Heart right ventricle (tissue), 16 donors: ENCODE results near the gene GADD45B. TPM values are rescaled to one million over a fixed set of nuclear protein-coding genes. Genes with fewer than 3 reads are reported as not detected.

Source experiments
- ATAC-seq, 8 donors: fragments of 200-7000 bp; cut with Tn5 transposase; one replicate each; pipeline ENCODE4 v1.9.1; 2020; ENCODE audit warnings: mild to moderate bottlenecking in 8 of 8, moderate library complexity in 8 of 8, moderate number of reproducible peaks in 1 of 8
- DNase-seq, 2 donors: peaks; one replicate each; pipeline ENCODE4 v3.0.0-alpha.2; 2020
- H3K27ac ChIP-seq, 10 donors: fragments of 200-600 bp; sonication (generic) in 2 of 10; one replicate each; pipeline versions ENCODE4 v1.5.0 to v1.8.0; 2020 to 2022; ENCODE audit warnings: mild to moderate bottlenecking in 3 of 10
- H3K27me3 ChIP-seq, 7 donors: fragments of 200-600 bp; one replicate each; pipeline ENCODE4 v1.8.0; 2021 to 2022; ENCODE audit warnings: mild to moderate bottlenecking in 2 of 7
- H3K36me3 ChIP-seq, 9 donors: fragments of 200-600 bp; sonication (generic) in 1 of 9; one replicate each; pipeline versions ENCODE4 v1.5.0 to v1.8.0; 2020 to 2022; ENCODE audit warnings: mild to moderate bottlenecking in 2 of 9
- H3K4me1 ChIP-seq, 9 donors: fragments of 200-600 bp; sonication (generic) in 1 of 9; one replicate each; pipeline versions ENCODE4 v1.5.0 to v1.8.0; 2020 to 2022; ENCODE audit warnings: mild to moderate bottlenecking in 4 of 9
- H3K4me3 ChIP-seq, 10 donors: fragments of 200-600 bp; sonication (generic) in 2 of 10; one replicate each; pipeline versions ENCODE4 v1.5.0 to v1.8.0; 2020 to 2022; ENCODE audit warnings: mild to moderate bottlenecking in 7 of 10, moderate library complexity in 2 of 10
- H3K9me3 ChIP-seq, 11 donors: fragments of 200-600 bp in 10 of 11; sonication (generic) in 2 of 11; one replicate each; pipeline versions ENCODE4 v1.5.0 to v1.8.0; 2013 to 2022; ENCODE audit warnings: mild to moderate bottlenecking in 2 of 11, control low read depth in 1 of 11, moderate library complexity in 1 of 11
- CTCF ChIP-seq, 9 donors: fragments of 200-600 bp; sonication (generic) in 2 of 9; IDR thresholded peaks; one replicate each; pipeline versions ENCODE4 v1.5.0 to v1.8.0; 2021 to 2022; ENCODE audit warnings: antibody characterized with exemption in 9 of 9, mild to moderate bottlenecking in 5 of 9, moderate library complexity in 1 of 9
- WGBS, 2 donors: extraction: QIAGEN DNeasy Blood & Tissue Kit; methylation state at CpG; one replicate each; pipeline ENCODE4 v1.1.7; 2013; ENCODE audit warnings: inconsistent platforms in 1 of 2; 5-methylcytosine and 5-hydroxymethylcytosine counted together
- intact Hi-C, 10 donors: fragments of 100-400 bp; cut with DNase I; formaldehyde crosslinking; loops; one replicate each; pipeline versions ENCODE4 v1.11.1 to v1.14.2; 2022
- polyA plus RNA-seq, 2 donors: library from polyadenylated mRNA; stranded (reverse); fragments of 200-250 nt; gene quantifications; one replicate each; pipeline ENCODE4 v1.2.3, GENCODE V29; 2013
- total RNA-seq, 10 donors: library from RNA; stranded (reverse); fragmentation: NEBNext Ultra II Directional in 3 of 10; extraction: Animal tissue kit (Norgen Biotek cat#: 25700) in 3 of 10; gene quantifications; one replicate each; pipeline versions ENCODE4 v1.2.1 to v1.2.4, GENCODE V29; 2021 to 2023
- donor health status: Arrhythmogenic right ventricular cardiomyopathy.
- donor health status: ischemic (EF 13 %, LVEDD 7.1; RV severe dilation, severe dysfunction).
- donor health status: healthy with polysubstance abuse.
- donor health status: DM: no; HTN: yes; CAD: no.
- donor health status: DM: no; HTN: no; CAD: no.
- donor health status: ischemic (EF 25% LVEDD 6.9; RV normal size, moderate dysfunction).
- donor health status: ischemic (EF 25% LVEDD 5.7; RV mildly dilated, moderate dysfunction).
- donor health status: healthy.
- donor health status: DM: yes; HTN: yes; CAD: no.
- donor health status: Ischemic cardiomyopathy.
- donor health status: ischemic (EF 35%, LVEDD 5.7; RV mildly dilated, moderate dysfunction).
- donor health status: nonischemic (EF 11% LVEDD 7.7; RV severe dilation, severe dysfunction).
- donor health status: DM: yes; HTN: yes; CAD: no.
- donor health status: PGD.
- donor health status: ischemic (EF 29% LVEDD 5.4; RV normal size, mild dysfunction).
- donor health status: nonischemic (EF 23%, LVEDD 6.1; RV moderate dilation, normal function).

GADD45B gene
- total and polyA plus RNA-seq, 12 donors, result 19.6 to 297 (median 37.8) TPM

GRCh38 chr19:2483484-2484151, 7.7 kb downstream of the GADD45B start:
- 86 to 92% methylated on average over 4 of the region's 4 CpGs for WGBS, 2 donors
- no peak overlapping the region for H3K27ac ChIP-seq
- no peak for TF ChIP-seq CTCF (IDR thresholded peaks at IDR 0.05)
- H3K9me3 ChIP-seq, result peaks cover 0 to 27% (median 8%) of the 10 kb centered on the region in 11 donors
- intact Hi-C loops, result loop anchor here in 1 of 10 donors (10.0 kb wide), 1 partner anchor 51 kb away; no protein-coding TSS in a partner anchor
- peaks cover 1 to 25% (median 16%) of the 10 kb centered on the region in 9 donors for H3K4me1 ChIP-seq
- H3K36me3 ChIP-seq, result no peaks in the 10 kb centered on the region
- H3K27me3 ChIP-seq, result peaks cover 0 to 15% (median 0%) of the 10 kb centered on the region in 7 donors
- H3K4me3 ChIP-seq, result no peak overlapping the region
- no peak for DNase-seq
- ATAC-seq, result no peak

GRCh38 chr19:2484178-2484937, 8.4 kb downstream of the GADD45B start:
- no peak overlapping the region for H3K27ac ChIP-seq
- no peaks in the 10 kb centered on the region for H3K36me3 ChIP-seq
- 81 to 89% methylated on average over 13 of the region's 13 CpGs for WGBS, 2 donors
- intact Hi-C loops, result loop anchor here in 1 of 10 donors (10.0 kb wide), 1 partner anchor 50 kb away; no protein-coding TSS in a partner anchor
- peaks cover 0 to 27% (median 8%) of the 10 kb centered on the region in 11 donors for H3K9me3 ChIP-seq
- peaks cover under 1 to 25% (median 15%) of the 10 kb centered on the region in 9 donors for H3K4me1 ChIP-seq
- ATAC-seq (no peak), DNase-seq (no peak)
- peaks cover 0 to 23% (median 0%) of the 10 kb centered on the region in 7 donors for H3K27me3 ChIP-seq
- no peak for TF ChIP-seq CTCF (IDR thresholded peaks at IDR 0.05)
- H3K4me3 ChIP-seq, result no peak overlapping the region

GRCh38 chr19:2485428-2485827, 9.5 kb downstream of the GADD45B start:
- ATAC-seq (no peak), DNase-seq (no peak)
- TF ChIP-seq CTCF (IDR thresholded peaks at IDR 0.05), result no peak
- Histone ChIP-seq H3K9me3 (peaks cover 0 to 27% (median 8%) of the 10 kb centered on the region in 11 donors), H3K27ac (no peak overlapping the region), H3K27me3 (peaks cover 0 to 34% (median 0%) of the 10 kb centered on the region in 7 donors), H3K4me1 (peaks cover 5 to 28% (median 20%) of the 10 kb centered on the region in 9 donors), H3K4me3 (no peak overlapping the region), H3K36me3 (no peaks in the 10 kb centered on the region)
- 74 to 77% methylated on average over 8 of the region's 8 CpGs for WGBS, 2 donors
- intact Hi-C loops, result loop anchor here in 1 of 10 donors (10.0 kb wide), 1 partner anchor 49 kb away; no protein-coding TSS in a partner anchor

- no peak for ATAC-seq
- intact Hi-C loops, result loop anchor here in 1 of 10 donors (10.0 kb wide), 1 partner anchor 48 kb away; no protein-coding TSS in a partner anchor
- no peak for TF ChIP-seq CTCF (IDR thresholded peaks at IDR 0.05)
- Histone ChIP-seq H3K9me3 (peaks cover 0 to 22% (median 8%) of the 10 kb centered on the region in 11 donors), H3K36me3 (no peaks in the 10 kb centered on the region), H3K27ac (no peak overlapping the region), H3K4me1 (peaks cover 5 to 38% (median 24%) of the 10 kb centered on the region in 9 donors), H3K27me3 (peaks cover 0 to 50% (median 0%) of the 10 kb centered on the region in 7 donors), H3K4me3 (no peak overlapping the region)
- DNase-seq, result no peak
- 87 to 88% methylated on average over 12 of the region's 12 CpGs for WGBS, 2 donors
Observed at GRCh38 chr19:2487090-2487489, 11.2 kb downstream of the GADD45B start.
